HG02938 (cell line): ENCODE data around the gene LAMA3.
"Not testable (repeated sequence)": the region's sequence is repeated elsewhere in the genome, so short reads cannot be mapped to it uniquely, and the experiment has no call there.

ENCODE experiments used
- ATAC-seq: cut with Tn5 transposase; IDR thresholded peaks from one replicate; pipeline ENCODE4 v1.9.1; 2021; ENCODE audit warnings: mild to moderate bottlenecking, moderate library complexity; ENCODE audit not compliant: unreplicated experiment

Gene LAMA3

GRCh38 chr18:23703987-23704384, 14.7 kb downstream of the LAMA3 start:
- ATAC-seq: no peak

DNA sequence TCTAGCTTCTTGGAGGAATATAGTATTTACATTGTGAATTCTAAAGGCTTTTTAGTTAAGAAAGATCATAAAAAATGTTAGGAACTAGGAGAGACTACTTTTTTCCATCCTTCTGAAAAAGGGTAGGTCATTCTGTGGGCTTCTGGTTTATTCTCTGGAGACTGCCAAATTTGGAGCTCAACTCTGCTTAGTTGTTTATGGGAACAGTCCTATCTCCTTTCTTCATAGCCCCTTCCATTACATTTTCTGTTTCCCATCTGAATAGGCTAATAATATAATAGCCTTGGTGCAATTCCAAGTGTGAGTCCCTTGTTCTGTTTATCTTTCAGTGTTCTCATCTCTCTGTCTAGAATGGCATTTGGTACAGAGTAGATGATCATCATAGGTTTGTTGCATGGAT, 15.6 kb downstream of the LAMA3 start:
- ATAC-seq: no peak

DNA sequence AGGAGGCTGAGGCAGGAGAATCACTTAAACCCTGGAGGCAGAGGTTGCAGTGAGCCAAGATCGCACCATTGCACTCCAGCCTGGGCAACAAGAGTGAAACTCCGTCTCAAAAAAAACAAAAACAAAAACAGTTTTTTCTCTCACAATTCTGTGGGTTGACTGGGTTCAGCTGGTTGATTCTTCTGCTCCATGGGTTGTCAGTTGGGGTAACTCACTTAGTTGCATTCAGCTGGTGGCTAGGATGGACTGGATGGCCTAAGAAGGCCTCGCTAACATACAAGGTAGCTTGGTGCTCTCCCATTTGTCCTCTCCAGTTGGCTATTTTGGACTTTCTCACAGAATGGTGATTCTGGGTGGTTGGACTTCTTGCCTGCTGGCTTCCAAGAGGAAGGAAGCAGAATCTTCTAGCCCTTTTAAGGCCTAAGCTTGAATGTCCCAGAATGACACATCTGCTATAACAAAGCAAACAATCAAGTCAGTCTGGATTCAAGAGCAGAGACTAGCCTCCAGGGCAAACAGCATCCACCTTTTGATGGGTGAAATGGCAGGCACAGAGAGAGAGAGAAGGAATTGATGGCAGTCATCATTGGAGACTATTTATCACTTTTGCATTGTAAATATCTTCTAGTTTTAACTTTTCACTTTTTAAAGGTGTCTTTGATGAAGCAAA, 17.9 kb downstream of the LAMA3 start:
- no peak for ATAC-seq

- ATAC-seq: no peak
These were observed 20.8 kb downstream of the LAMA3 start for GRCh38 chr18:23710068-23710527.

- no peak for ATAC-seq
These were observed 21.7 kb downstream of the LAMA3 start for GRCh38 chr18:23710946-23711345.

DNA sequence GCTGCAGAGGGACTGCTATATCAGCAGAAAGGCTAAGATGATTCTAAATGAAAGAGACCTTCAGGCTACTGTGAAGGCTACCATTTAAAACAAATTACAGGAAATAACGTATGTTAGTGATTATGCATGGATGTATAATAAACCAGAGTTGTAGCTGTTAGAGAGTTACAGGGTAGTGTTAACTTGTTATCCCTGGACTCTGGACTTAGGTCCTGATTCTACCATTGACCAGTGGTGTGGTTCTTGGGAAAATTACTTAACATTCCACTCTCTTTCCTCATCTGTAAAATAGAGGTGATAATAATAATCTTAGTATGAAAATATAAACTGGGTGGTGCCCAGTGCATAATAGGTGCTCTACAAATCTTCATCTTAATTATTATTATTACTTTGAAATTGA, 22.2 kb downstream of the LAMA3 start:
- no peak for ATAC-seq

DNA sequence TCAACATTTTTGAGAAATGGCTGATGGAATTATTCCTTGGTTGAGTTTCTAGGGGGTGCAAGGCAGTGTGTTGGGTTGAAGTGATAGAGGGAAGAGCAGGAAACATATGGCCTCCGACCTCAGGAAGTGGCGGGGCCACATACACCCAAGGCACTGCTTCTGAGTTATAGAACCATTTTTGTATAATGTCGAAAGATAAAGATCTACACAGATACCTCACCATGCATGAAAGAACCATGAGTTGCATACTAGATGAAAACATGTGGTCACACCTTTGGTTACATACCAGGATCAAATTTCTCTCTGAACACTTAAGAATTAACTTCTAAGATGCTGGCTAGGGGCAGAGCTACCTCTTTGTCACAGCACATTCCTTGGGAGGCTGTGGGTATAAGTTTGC, 23.2 kb downstream of the LAMA3 start:
- ATAC-seq: no peak

GRCh38 chr18:23714576-23714975, 25.3 kb downstream of the LAMA3 start:
- no peak for ATAC-seq

DNA sequence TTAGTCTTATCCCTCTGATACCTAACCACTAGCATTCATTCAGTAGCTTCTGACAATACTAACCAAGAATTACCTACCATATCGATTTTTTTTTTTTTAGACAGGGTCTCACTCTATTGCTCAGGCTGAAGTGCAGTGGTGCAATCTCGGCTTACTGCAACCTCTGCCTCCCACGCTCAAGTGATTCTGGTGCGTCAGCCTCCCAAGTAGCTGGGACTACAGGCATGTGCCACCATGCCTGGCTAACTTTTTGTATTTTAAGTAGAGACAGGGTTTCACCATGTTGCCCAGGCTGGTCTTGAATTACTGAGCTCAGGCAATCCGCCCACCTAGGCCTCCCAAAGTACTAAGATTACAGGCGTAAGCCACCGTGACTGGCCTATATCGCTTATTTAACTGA, 26.8 kb downstream of the LAMA3 start:
- ATAC-seq: not testable (repeated sequence)

- no peak for ATAC-seq
These were observed 27.3 kb downstream of the LAMA3 start for GRCh38 chr18:23716516-23716915.

GRCh38 chr18:23716966-23717365, 27.7 kb downstream of the LAMA3 start:
- no peak for ATAC-seq

DNA sequence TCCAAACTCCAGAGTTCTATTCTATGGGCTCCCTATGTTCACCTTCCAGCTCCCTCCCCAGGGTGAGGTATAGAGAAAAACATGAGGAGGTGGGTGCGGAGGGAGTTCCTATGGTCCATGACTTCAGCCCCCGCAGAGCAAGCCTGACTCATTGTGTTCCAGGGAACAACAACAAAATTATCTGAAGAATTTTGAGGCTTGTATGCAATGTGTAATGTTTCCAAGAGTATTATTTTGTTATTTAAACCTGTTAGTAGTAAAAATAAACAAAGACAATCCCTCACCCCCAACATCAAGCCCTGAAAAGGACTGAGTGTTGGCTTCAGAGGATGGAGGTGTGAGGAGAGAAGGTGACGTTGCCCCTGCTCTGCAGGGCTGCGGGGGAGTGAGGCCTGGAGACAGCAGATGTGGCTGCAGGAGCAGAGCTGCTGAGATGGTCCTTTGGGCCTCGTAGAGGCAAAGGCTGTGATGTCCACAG, 29.0 kb downstream of the LAMA3 start:
- no peak for ATAC-seq

DNA sequence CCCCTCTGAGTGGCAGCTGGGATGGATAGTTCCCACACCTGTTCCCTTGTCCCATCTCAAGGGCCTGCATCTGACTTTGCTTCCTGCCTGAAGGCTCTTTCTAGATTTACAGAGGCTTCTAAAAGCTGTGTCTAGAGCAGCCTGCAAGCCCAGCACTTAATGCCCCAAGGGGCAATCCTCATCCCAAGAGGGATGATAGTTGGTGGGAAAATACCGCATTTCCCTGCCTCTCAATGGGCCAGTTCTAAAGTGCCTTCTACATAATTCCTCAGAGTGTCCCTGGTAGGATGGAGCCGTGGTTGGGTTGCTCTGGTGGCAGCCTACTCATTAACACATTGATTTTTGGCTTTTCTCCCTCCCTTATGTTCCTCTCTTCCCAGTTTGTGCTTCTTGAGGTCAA, 29.5 kb downstream of the LAMA3 start:
- ATAC-seq: no peak

GRCh38 chr18:23719634-23720201, 30.5 kb downstream of the LAMA3 start:
- no peak for ATAC-seq

DNA sequence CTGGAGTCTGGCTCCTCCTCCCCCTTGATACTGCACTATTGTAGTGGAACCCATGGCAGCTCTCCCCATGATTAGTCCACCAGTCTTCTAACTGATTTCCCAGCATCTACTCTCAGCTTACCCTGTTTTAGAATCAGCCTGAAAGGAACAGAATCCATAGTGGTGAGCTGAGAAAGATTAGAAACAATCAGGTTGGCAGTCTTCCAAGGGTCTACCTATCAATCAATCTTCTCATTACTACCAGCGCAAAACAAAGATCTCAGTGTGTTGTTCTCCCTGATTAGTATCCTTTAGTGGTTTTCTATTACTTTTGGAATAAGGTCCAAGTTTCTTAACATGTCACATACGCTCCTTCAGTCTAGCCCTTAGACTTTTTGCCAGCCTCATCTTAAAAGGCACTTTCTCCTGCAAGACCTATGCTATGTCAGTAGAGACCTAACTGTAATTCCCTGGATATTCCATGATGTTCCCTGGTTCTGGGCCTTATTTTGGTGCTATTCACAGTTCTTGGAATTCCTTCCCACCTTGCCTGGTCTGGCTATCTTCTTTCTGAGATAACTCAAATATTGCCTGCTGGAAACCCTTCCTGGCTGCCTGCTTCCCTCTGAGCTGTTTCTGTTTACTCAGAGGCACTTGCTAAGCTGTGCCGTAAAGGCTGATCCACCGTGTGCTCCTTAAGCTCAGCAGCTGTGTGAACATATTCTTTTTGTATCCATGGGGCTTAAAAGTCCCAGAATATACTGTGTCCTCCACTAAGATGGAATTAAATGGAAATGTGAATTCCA, 32.6 kb downstream of the LAMA3 start:
- no peak for ATAC-seq

DNA sequence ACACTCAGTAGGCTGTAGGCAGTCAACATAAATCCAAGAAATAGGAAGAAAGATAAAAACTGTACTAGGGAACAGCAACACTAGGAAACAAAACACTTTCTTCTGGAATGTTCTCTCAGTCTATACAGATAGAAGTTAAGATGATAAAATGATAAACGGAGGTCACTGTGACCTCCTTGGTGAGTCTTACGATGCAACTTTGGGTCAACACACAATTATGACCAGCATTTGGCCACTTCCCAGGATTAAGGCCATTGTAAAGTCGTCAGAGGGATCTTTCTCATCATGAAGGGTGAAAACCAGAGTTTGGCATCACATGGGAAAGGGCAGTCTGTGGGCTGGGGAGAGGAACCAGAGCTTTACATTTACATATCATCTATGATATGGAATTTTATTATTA, 33.4 kb downstream of the LAMA3 start:
- no peak for ATAC-seq

DNA sequence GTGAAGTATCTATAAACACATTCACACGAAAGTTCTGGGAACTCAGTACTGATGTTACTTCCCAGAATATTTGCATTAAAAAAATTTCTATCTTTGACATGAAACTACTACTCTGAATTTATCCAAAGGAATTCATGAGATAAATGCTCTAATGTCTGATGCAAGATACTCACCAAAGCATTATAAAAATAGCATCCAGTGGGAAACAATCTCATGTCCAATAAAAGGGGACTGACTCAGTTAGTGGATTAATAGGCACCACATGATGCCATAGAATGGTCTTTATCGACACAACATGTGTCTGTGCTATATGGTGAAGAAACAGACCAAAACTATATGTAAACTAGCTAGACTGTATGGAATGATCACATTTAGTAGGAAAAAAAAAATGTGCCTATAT, 33.9 kb downstream of the LAMA3 start:
- no peak for ATAC-seq

DNA sequence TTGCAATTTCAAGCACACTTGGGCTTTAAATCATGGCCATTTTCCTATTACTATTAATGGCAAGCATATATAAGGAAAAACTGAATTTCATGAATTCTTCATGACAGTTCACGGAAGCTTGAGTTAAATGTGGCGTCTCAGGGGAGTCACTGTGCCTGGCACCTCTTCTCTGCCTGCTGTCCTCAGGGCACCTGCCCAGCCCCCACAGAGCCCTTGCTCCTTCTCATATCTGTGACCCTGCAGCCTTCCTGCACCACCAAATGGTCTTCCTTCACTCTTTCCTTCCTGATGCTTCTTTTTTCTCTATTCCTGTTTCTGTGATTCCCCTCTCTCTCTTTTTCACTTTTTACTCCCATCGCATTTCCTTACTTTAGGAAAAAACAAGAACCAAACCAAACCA, 35.4 kb downstream of the LAMA3 start:
- no peak for ATAC-seq

DNA sequence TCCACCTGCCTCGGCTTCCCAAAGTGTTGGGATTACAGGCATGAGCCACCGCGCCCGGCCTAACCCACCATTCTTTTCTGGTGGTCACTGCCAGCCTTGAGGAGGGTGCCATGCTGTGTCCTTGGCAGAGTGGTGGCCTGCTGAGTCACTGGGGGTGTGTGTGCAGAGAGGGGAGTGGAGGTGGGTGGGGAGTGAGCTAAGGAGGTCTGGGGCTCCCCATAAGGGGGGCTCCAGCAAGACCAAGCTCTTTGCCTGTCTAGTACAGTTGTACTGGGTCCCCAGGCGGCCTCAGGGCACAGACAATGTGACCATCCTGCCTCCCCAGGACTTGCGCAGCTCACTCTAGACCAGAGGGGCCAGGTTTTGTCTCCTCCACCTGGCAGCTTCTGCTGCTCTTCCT, 36.1 kb downstream of the LAMA3 start:
- no peak for ATAC-seq

DNA sequence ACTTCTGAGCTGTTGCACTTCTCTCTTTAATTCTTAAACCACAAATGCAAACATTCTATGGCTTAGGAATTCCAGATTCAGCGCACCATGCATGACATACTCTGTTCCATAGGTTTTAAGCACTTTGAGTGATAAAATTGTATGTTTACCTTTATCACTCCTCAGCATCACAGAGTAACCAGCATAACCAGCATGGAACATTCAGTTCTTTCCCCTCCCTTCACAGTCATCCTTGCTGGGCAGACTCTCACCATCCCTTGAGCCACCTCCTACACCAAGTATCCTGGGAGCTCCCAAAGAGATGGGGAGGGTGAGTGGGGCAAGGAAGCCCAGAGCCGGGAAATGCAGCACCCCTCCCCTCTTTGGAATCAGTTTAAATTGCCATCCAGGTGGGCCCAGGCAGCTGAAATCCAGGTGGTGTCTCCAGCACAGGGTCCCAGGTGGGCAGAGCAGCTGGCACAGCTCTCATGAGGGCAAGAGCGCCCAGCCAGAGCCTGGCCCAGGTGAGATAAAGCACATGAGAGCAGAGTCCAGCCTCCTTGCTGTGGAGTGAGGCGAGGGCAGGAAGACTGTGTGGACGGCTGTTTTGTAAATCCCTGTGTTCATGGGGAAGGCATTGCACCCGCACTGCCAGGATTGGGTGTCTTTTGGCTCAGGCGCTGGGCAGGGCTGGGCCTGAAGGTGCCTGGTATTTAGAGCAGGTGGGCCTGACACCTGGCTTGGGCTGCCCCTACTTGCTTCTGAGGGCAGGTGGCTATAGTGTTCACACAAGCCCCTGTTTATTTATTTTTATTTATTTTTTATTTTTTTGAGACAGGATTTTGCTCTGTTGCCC, 36.8 kb downstream of the LAMA3 start:
- no peak for ATAC-seq
